Muscle layer of duodenum (tissue), 2 donors: ENCODE results near the gene TRRAP.

Experiments used
- H3K27ac ChIP-seq: one replicate; pipeline ENCODE4 v1.7.0; 2013; ENCODE audit warnings: mild to moderate bottlenecking, low read length
- H3K27me3 ChIP-seq: one replicate; pipeline ENCODE4 v1.7.0; 2013; ENCODE audit warnings: low read depth, mild to moderate bottlenecking, control low read depth, low read length
- H3K36me3 ChIP-seq, 2 donors: one replicate each; pipeline ENCODE4 v1.7.0; 2013; ENCODE audit warnings: low read length in 2 of 2, control low read depth in 1 of 2, mild to moderate bottlenecking in 1 of 2; ENCODE audit not compliant: insufficient read depth in 2 of 2, control insufficient read depth in 1 of 2
- H3K4me1 ChIP-seq, 2 donors: one replicate each; pipeline ENCODE4 v1.7.0; 2013; ENCODE audit warnings: low read length in 2 of 2, mild to moderate bottlenecking in 2 of 2, control low read depth in 1 of 2, moderate library complexity in 1 of 2; ENCODE audit not compliant: insufficient read depth in 2 of 2, control insufficient read depth in 1 of 2
- H3K4me3 ChIP-seq, 2 donors: one replicate each; pipeline ENCODE4 v1.7.0; 2013; ENCODE audit warnings: low read length in 2 of 2, low read depth in 1 of 2, mild to moderate bottlenecking in 1 of 2
- H3K9me3 ChIP-seq, 2 donors: one replicate each; pipeline ENCODE4 v1.7.0; 2013; ENCODE audit warnings: low read length in 2 of 2, control low read depth in 1 of 2, mild to moderate bottlenecking in 1 of 2; ENCODE audit not compliant: control insufficient read depth in 1 of 2
- donor health status: healthy.

The TRRAP gene

GRCh38 chr7:98879198-98879978 is 1.1 kb downstream of the TRRAP start:
- Histone ChIP-seq H3K27ac (peak overlapping the region; percentile 79), H3K36me3 (peaks cover 16 to 31% of the 10 kb centered on the region in 2 donors), H3K4me1 (peaks cover 5 to 17% of the 10 kb centered on the region in 2 donors), H3K4me3 (peak overlapping the region; percentile 93 to 96), H3K9me3 (no peaks in the 10 kb centered on the region), H3K27me3 (no peaks in the 10 kb centered on the region)

DNA sequence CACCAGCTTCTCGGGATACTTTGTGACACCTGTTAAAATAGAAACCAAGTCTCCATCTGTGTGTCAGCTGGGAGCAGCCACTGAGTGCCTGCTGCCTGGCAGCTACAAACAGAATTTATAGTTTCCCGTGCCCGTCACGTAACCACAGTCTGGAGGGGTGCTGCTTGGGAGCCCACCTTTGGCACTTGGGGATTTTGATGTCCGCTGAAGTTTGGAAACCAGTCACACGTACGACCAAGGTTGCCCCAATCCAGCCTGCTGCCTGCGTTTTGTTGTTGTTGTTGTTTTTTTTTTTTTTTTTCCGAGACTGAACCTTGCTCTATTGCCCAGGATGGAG is 1.6 kb downstream of the TRRAP start:
- Histone ChIP-seq H3K36me3 (peaks cover 21 to 35% of the 10 kb centered on the region in 2 donors), H3K27ac (peak overlapping the region; percentile 79), H3K9me3 (no peaks in the 10 kb centered on the region), H3K4me3 (peak overlapping the region; percentile 93 to 96), H3K4me1 (peaks cover 5 to 17% of the 10 kb centered on the region in 2 donors), H3K27me3 (no peaks in the 10 kb centered on the region)

GRCh38 chr7:98880485-98880884 is 2.2 kb downstream of the TRRAP start:
- H3K36me3 ChIP-seq, result peaks cover 21 to 35% of the 10 kb centered on the region in 2 donors
- H3K27ac ChIP-seq, result no peak overlapping the region
- H3K4me3 ChIP-seq, result peak overlapping the region in 1 of 2 donors; percentile 96

GRCh38 chr7:98881561-98882315 is 3.4 kb downstream of the TRRAP start:
- Histone ChIP-seq H3K4me1 (peaks cover 5 to 17% of the 10 kb centered on the region in 2 donors), H3K9me3 (no peaks in the 10 kb centered on the region), H3K27me3 (no peaks in the 10 kb centered on the region), H3K4me3 (no peak overlapping the region), H3K36me3 (peaks cover 21 to 40% of the 10 kb centered on the region in 2 donors), H3K27ac (no peak overlapping the region)

More at GRCh38 chr7:98880485-98880884, 2.2 kb downstream of the TRRAP start:
- no peaks in the 10 kb centered on the region for H3K27me3 ChIP-seq
- H3K4me1 ChIP-seq, result peaks cover 5 to 17% of the 10 kb centered on the region in 2 donors
- no peaks in the 10 kb centered on the region for H3K9me3 ChIP-seq

- H3K9me3 ChIP-seq, result no peaks in the 10 kb centered on the region
- H3K36me3 ChIP-seq, result peaks cover 25 to 51% of the 10 kb centered on the region in 2 donors
- H3K4me1 ChIP-seq, result peaks cover 4 to 12% of the 10 kb centered on the region in 2 donors
- H3K27ac ChIP-seq, result no peak overlapping the region
- no peaks in the 10 kb centered on the region for H3K27me3 ChIP-seq
- no peak overlapping the region for H3K4me3 ChIP-seq
These were observed 6.1 kb downstream of the TRRAP start for GRCh38 chr7:98884416-98884815.

- Histone ChIP-seq H3K9me3 (no peaks in the 10 kb centered on the region), H3K4me3 (no peak overlapping the region), H3K36me3 (peaks cover 28 to 53% of the 10 kb centered on the region in 2 donors), H3K27me3 (no peaks in the 10 kb centered on the region), H3K27ac (no peak overlapping the region), H3K4me1 (no peaks in the 10 kb centered on the region)
These were observed 8.7 kb downstream of the TRRAP start for GRCh38 chr7:98887038-98887437.

DNA sequence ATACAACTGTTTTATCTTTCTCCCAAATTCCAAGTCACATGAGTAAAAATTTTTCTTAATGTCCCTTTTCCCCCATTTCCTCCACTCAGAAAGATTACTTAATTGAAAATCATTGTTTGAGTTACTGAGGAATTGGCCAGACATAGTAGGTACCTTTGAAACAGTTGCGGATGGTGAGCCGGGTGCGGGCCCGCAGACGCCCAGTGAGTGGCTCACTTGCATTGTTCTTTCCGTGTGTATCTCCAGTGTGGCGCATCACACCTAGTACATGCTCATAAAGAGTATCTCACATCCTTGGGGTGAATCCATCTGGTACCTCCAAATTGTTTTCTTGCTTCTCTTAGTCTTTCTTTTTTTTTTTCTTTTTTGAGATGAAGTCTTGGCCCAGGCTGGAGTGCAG is 14.3 kb downstream of the TRRAP start:
- Histone ChIP-seq H3K4me3 (no peak overlapping the region), H3K27me3 (no peaks in the 10 kb centered on the region), H3K27ac (no peak overlapping the region), H3K9me3 (no peaks in the 10 kb centered on the region), H3K36me3 (peaks cover 45 to 63% of the 10 kb centered on the region in 2 donors), H3K4me1 (no peaks in the 10 kb centered on the region)

GRCh38 chr7:98899816-98900215 is 21.5 kb downstream of the TRRAP start:
- H3K4me1 ChIP-seq, result no peaks in the 10 kb centered on the region
- H3K9me3 ChIP-seq, result no peaks in the 10 kb centered on the region
- no peak overlapping the region for H3K27ac ChIP-seq
- H3K4me3 ChIP-seq, result no peak overlapping the region
- peaks cover 67 to 90% of the 10 kb centered on the region in 2 donors for H3K36me3 ChIP-seq
- no peaks in the 10 kb centered on the region for H3K27me3 ChIP-seq

DNA sequence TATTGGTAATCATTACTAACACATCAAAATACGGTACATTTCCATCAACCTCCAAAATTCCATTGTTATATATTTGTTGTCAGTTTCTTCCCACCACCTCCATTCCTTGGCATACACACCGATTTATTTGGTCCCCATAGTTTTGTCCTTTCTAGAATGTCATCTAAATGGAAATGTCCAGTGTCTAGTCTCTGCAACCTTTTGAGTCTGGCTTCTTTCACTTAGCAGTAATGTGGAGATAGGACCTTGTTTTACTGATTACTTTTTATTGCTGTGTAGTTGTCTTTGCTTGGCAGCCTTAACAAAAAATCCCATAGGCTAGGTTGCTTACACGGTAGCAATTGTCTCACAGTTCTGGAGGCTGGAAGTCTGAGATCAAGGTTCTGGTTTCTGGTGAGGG is 22.5 kb downstream of the TRRAP start:
- Histone ChIP-seq H3K9me3 (no peaks in the 10 kb centered on the region), H3K4me1 (no peaks in the 10 kb centered on the region), H3K4me3 (no peak overlapping the region), H3K27me3 (no peaks in the 10 kb centered on the region), H3K36me3 (peaks cover 70 to 90% of the 10 kb centered on the region in 2 donors), H3K27ac (no peak overlapping the region)

DNA sequence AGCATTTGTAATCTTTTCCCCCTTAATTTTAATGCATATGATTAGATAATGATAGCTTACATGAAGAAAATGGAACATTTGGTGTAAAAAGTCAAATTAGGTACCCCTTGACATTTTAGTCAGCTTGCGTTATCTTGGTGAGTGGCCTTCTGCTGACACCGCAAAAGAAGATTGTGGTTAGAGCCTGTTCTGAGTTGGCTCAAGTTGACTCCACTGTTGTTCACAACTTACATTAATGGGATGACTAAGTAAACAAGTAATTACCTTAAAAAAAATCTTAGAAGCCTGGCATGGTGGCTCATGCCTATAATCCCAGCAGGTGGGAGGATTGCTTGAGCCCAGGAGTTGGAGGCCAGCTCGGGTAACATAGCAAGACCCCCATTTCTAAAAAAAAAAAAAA is 24.2 kb downstream of the TRRAP start:
- Histone ChIP-seq H3K27ac (no peak overlapping the region), H3K9me3 (no peaks in the 10 kb centered on the region), H3K36me3 (peaks cover 63 to 90% of the 10 kb centered on the region in 2 donors)

GRCh38 chr7:98903246-98903645 is 24.9 kb downstream of the TRRAP start:
- Histone ChIP-seq H3K36me3 (peaks cover 61 to 90% of the 10 kb centered on the region in 2 donors), H3K4me1 (no peaks in the 10 kb centered on the region), H3K27me3 (no peaks in the 10 kb centered on the region), H3K4me3 (no peak overlapping the region), H3K27ac (no peak overlapping the region), H3K9me3 (no peaks in the 10 kb centered on the region)

More for the DNA sequence above, 24.2 kb downstream of the TRRAP start:
- Histone ChIP-seq H3K4me3 (no peak overlapping the region), H3K27me3 (no peaks in the 10 kb centered on the region), H3K4me1 (no peaks in the 10 kb centered on the region)
